ENCODE results near the gene PHACTR3.

Gene PHACTR3

GRCh38 chr20:59640267-59640666 is 35.9 kb downstream of the PHACTR3 start:
- H3K9me3 ChIP-seq (ENCODE audit: severe bottlenecking) = no peaks in the 10 kb centered on the region
- H3K27ac ChIP-seq (ENCODE audit: poor library complexity, severe bottlenecking) = no peak overlapping the region
- no peaks in the 10 kb centered on the region for H3K36me3 ChIP-seq (ENCODE audit: low read depth)
- ATAC-seq (ENCODE audit: low read depth) = no peak
- H3K27me3 ChIP-seq (ENCODE audit: insufficient read depth, poor library complexity, severe bottlenecking) = peaks cover 81% of the 10 kb centered on the region
- DNase-seq (ENCODE audit: low spot score) = no peak
- H3K4me1 ChIP-seq (ENCODE audit: insufficient read depth, poor library complexity, severe bottlenecking) = no peaks in the 10 kb centered on the region
- TF ChIP-seq CTCF (IDR thresholded peaks at IDR 0.05; ENCODE audit: poor library complexity, severe bottlenecking) = no peak
- no peak overlapping the region for H3K4me3 ChIP-seq (ENCODE audit: severe bottlenecking)

- ATAC-seq (ENCODE audit: low read depth) (no peak), DNase-seq (ENCODE audit: low spot score) (no peak)
- Histone ChIP-seq H3K36me3 (ENCODE audit: low read depth) (no peaks in the 10 kb centered on the region), H3K27me3 (ENCODE audit: insufficient read depth, poor library complexity, severe bottlenecking) (peaks cover 79% of the 10 kb centered on the region), H3K9me3 (ENCODE audit: severe bottlenecking) (no peaks in the 10 kb centered on the region), H3K4me3 (ENCODE audit: severe bottlenecking) (no peak overlapping the region), H3K27ac (ENCODE audit: poor library complexity, severe bottlenecking) (no peak overlapping the region), H3K4me1 (ENCODE audit: insufficient read depth, poor library complexity, severe bottlenecking) (no peaks in the 10 kb centered on the region)
- TF ChIP-seq CTCF (IDR thresholded peaks at IDR 0.05; ENCODE audit: poor library complexity, severe bottlenecking) = no peak
These were observed 39.3 kb downstream of the PHACTR3 start for GRCh38 chr20:59643615-59644061.

GRCh38 chr20:59644371-59644939 is 40.1 kb downstream of the PHACTR3 start:
- H3K27me3 ChIP-seq (ENCODE audit: insufficient read depth, poor library complexity, severe bottlenecking) = peaks cover 84% of the 10 kb centered on the region
- DNase-seq (ENCODE audit: low spot score) = no peak
- no peak overlapping the region for H3K4me3 ChIP-seq (ENCODE audit: severe bottlenecking)
- no peak overlapping the region for H3K27ac ChIP-seq (ENCODE audit: poor library complexity, severe bottlenecking)
- no peak; the same call in 2 of the 3 replicates for ATAC-seq (ENCODE audit: low read depth)
- no peak for TF ChIP-seq CTCF (IDR thresholded peaks at IDR 0.05; ENCODE audit: poor library complexity, severe bottlenecking)
- H3K9me3 ChIP-seq (ENCODE audit: severe bottlenecking) = no peaks in the 10 kb centered on the region
- H3K36me3 ChIP-seq (ENCODE audit: low read depth) = no peaks in the 10 kb centered on the region
- no peaks in the 10 kb centered on the region for H3K4me1 ChIP-seq (ENCODE audit: insufficient read depth, poor library complexity, severe bottlenecking)

- Histone ChIP-seq H3K36me3 (ENCODE audit: low read depth) (no peaks in the 10 kb centered on the region), H3K9me3 (ENCODE audit: severe bottlenecking) (no peaks in the 10 kb centered on the region), H3K27me3 (ENCODE audit: insufficient read depth, poor library complexity, severe bottlenecking) (peaks cover 84% of the 10 kb centered on the region), H3K27ac (ENCODE audit: poor library complexity, severe bottlenecking) (no peak overlapping the region), H3K4me1 (ENCODE audit: insufficient read depth, poor library complexity, severe bottlenecking) (no peaks in the 10 kb centered on the region), H3K4me3 (ENCODE audit: severe bottlenecking) (no peak overlapping the region)
- no peak for TF ChIP-seq CTCF (IDR thresholded peaks at IDR 0.05; ENCODE audit: poor library complexity, severe bottlenecking)
- ATAC-seq (ENCODE audit: low read depth) (no peak), DNase-seq (ENCODE audit: low spot score) (no peak)
These were observed 40.9 kb downstream of the PHACTR3 start for GRCh38 chr20:59645271-59645670.

GRCh38 chr20:59645761-59646171 is 41.4 kb downstream of the PHACTR3 start:
- no peaks in the 10 kb centered on the region for H3K36me3 ChIP-seq (ENCODE audit: low read depth)
- no peaks in the 10 kb centered on the region for H3K4me1 ChIP-seq (ENCODE audit: insufficient read depth, poor library complexity, severe bottlenecking)
- ATAC-seq (ENCODE audit: low read depth) (peak; percentile 53; the same call in 1 of the 3 replicates), DNase-seq (ENCODE audit: low spot score) (no peak)
- H3K9me3 ChIP-seq (ENCODE audit: severe bottlenecking) = no peaks in the 10 kb centered on the region
- peak; percentile 49 for TF ChIP-seq CTCF (IDR thresholded peaks at IDR 0.05; ENCODE audit: poor library complexity, severe bottlenecking)
- H3K27me3 ChIP-seq (ENCODE audit: insufficient read depth, poor library complexity, severe bottlenecking) = peaks cover 80% of the 10 kb centered on the region
- no peak overlapping the region for H3K4me3 ChIP-seq (ENCODE audit: severe bottlenecking)
- H3K27ac ChIP-seq (ENCODE audit: poor library complexity, severe bottlenecking) = no peak overlapping the region
